ENCODE data around the gene ACBD4.

DNA sequence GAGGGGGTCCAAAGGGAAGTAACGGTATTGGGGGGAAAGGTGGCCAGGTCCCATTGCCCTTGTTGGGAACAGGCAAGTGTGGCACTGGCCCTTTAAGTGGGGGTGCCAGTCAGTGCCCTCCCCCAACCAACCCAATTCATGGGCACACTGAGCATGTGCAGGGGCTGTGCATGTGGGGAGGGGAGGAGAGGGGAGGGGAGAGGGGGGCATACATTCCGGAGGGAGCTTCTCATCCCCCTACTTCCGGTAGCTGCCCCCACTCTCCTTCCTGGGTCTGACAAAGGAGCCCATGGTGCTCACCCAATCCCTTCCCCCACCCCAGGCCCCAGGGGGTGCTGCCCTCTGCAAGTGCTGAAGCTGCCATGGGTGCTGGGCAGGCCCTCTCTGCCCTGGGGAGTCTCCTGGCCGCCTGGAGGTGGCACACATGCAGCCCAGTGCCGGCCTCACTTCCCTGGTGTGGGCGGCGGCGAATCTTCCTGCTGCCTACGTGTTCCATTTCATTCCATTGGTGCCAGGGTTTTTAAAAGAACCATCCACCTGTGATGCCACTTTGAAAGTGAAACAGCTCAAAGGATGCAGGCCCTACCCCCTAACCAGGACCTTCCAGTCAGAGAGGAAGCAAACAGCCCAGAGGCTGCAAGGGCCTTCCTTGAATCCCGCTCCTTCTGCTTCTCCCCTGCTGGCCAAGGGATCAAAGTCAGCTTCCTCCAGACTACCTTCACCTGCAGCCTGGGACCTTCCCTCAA, 37.2 kb downstream of the ACBD4 start:
- TF ChIP-seq, protein P1, sequence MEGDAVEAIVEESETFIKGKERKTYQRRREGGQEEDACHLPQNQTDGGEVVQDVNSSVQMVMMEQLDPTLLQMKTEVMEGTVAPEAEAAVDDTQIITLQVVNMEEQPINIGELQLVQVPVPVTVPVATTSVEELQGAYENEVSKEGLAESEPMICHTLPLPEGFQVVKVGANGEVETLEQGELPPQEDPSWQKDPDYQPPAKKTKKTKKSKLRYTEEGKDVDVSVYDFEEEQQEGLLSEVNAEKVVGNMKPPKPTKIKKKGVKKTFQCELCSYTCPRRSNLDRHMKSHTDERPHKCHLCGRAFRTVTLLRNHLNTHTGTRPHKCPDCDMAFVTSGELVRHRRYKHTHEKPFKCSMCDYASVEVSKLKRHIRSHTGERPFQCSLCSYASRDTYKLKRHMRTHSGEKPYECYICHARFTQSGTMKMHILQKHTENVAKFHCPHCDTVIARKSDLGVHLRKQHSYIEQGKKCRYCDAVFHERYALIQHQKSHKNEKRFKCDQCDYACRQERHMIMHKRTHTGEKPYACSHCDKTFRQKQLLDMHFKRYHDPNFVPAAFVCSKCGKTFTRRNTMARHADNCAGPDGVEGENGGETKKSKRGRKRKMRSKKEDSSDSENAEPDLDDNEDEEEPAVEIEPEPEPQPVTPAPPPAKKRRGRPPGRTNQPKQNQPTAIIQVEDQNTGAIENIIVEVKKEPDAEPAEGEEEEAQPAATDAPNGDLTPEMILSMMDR (IDR thresholded peaks at IDR 0.05), result peak in 1 of 6 experiments; percentile 9
- no peak for TF ChIP-seq POLR2A (IDR thresholded peaks at IDR 0.05)

All from esophagus squamous epithelium (tissue), 4 donors.